ENCODE results near the gene COL4A1.

Gene COL4A1

GRCh38 chr13:110308656-110309359 is 1.9 kb upstream of the COL4A1 start:
- DNase-seq (ENCODE audit: low read depth) = no peak

DNA sequence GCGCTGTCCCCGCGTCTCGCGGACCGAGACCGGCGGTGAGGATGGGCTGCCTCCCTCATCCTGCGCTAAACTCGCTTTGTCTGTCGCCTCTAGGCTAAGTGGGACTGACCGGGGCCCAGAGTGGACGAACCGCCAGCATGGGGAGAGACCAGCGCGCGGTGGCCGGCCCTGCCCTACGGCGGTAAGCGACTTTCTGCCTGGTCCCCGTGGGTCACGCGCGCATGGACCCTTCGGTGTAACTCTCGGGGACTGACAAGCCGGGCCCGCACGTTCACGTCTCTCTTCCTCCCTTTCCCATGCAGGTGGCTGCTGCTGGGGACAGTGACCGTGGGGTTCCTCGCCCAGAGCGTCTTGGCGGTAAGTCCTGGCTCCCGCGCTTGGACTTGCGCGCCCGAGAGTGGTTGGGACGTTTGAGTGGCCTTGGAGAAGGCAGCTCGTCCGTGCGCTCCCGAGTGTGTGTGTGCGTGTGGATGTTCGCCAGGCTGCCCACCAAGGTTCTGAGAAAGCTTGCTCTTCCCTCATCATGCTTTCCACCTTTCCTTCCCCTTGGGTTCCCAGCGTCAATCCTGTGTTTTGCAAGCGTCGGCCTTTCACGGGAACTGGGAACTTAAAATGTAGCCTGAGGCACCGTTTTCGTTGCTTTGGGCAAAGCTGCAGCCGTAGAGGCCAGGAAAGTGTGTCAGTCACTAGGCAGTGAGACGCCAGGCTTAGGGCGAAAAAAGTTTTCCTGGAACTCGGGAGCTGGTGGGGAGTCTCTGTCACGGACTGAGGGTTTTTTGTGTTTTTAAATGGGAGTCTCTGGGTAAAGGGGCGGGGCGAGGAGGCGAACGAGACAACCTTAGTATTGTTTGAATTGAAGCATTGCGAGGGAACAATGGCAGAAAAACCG is 1.1 kb upstream of the COL4A1 start:
- DNase-seq (ENCODE audit: low read depth) = no peak

GRCh38 chr13:110306340-110306959 is 507 bp downstream of the COL4A1 start:
- no peak for DNase-seq (ENCODE audit: low read depth)

GRCh38 chr13:110305949-110306339 is 1.0 kb downstream of the COL4A1 start:
- no peak for DNase-seq (ENCODE audit: low read depth)

DNA sequence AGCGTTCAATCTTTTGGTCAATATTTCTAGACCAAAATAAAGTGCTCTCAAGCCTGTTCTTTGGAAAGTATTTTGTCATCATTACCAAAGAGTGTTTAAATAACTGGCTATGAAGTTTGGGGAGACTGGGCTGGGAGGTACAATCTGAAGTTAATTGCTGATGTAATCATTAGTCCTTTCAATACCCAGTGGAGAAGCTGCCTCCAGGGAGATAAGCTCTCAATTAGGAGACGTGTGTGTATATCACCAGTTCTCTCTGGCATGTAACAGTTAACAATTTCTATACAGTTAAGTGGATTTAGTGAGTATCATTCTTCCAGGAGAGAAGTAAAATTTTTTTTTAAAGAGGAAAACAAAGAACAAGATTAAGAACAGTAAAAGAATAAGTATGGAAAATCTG is 1.4 kb downstream of the COL4A1 start:
- DNase-seq (ENCODE audit: low read depth) = no peak

DNA sequence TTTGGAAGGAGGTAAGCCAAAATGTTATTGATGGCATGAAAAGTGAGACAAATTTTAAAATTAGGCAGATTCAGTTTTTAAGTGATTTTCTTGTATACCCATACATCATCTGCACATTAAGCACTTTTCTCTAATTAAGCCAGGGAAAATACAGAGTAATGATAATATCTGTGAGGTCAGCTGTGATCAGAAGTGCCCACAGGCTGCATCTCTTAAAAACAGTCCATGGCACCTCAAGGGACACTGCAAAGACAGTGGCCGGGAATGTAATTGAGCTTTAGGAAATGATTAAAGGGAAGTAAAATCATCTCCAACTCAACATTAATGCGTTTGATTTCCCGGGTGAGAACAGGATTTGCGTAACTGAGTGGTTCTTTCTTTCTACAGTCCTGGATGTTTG is 2.0 kb downstream of the COL4A1 start:
- DNase-seq (ENCODE audit: low read depth) = no peak

- DNase-seq (ENCODE audit: low read depth) = peak; percentile 86
Measured at GRCh38 chr13:110304256-110304655, 2.7 kb downstream of the COL4A1 start.

DNA sequence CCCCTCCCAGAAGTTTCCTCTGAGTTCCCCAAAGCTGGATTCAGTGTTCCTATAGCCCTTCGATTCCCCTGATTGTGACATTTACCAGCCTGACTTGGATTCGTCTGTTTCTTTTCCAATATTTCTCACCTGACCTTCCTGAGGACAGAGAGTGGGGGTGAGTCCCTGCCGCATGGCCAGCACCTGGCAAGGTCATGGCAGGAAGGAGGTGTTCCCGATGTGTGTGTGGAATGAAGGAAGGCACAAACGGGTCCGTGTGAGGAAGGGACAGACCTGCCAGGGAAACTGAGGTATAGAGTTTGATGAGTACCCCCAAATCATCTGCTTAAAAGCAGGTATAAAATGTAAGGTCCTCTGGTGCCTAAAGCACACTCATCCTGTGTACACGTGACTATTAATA is 3.3 kb downstream of the COL4A1 start:
- DNase-seq (ENCODE audit: low read depth) = no peak

GRCh38 chr13:110302997-110303396 is 4.0 kb downstream of the COL4A1 start:
- no peak for DNase-seq (ENCODE audit: low read depth)

- DNase-seq (ENCODE audit: low read depth) = no peak
Measured at GRCh38 chr13:110301606-110302553, 5.1 kb downstream of the COL4A1 start.

- no peak for DNase-seq (ENCODE audit: low read depth)
Measured at GRCh38 chr13:110301083-110301482, 5.9 kb downstream of the COL4A1 start.

DNA sequence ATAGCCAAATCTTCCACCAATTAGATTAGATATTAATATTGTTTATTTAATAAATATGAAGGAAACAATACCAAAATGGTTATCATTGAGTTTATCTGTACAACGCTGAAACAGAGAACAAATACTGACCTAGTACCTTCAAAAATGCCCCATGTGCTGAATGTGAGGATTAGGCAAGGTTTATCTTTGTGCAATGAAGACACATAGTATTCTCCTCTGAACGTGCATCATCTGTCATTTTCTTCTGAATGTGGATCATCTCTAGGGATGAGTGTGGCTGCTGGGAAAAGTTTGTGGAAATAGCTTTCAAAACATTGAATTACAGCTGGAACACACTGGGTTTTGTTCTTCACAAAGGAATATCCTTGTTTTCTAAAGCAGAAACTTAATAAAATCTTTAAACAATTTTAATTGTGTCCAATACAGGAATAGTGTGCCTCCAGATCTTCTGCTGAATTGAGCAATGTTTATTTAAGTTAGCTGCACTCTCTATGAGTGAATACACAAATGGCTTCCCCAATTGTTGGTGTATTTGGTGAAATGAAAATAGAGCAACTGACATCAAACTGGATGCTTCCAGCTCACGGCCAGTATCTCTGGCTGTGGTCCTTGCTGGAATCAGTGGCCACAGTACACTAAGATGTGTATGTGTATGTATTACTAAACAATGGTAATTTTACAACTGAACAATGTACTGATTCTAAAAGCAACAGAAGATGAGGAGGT is 6.7 kb downstream of the COL4A1 start:
- DNase-seq (ENCODE audit: low read depth) = no peak

- no peak for DNase-seq (ENCODE audit: low read depth)
Measured at GRCh38 chr13:110299283-110299840, 7.6 kb downstream of the COL4A1 start.

DNA sequence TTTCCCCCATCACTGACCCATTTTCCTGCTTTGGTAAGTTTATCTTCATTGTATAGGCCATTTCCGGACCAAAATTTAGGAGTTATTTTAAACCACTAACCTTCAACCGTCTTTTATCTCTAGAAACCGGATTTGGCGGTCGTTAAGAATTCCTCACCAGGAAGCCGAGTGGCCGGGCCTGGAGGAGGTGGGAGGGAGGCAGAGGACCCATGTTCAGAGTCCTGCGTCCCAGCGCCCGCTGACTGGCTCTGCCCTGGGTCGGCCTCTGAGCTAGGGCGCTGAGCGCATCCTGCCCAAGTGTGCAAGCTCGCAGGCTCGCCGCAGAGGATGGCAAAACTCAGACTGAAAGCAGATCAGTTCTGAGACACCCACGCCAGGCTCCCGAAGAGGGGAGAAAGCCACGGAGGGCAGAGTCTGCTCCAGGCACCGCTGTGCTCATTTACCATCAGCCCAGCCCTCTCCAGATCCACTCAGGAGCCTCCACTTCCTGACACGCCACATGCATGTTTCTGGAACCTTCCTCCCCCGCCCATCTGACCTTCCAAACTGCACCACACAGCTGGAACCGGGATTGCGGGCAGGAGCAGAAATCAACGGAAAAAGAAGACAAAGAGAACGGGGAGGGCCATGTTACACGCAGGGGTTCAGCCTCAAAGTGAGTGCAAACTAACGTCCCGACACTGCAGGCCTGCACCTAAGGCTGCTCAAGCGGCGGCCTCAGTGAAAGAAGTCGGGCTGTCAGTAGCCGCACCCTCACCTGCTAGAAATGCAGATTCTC is 8.3 kb downstream of the COL4A1 start:
- DNase-seq (ENCODE audit: low read depth) = no peak

DNA sequence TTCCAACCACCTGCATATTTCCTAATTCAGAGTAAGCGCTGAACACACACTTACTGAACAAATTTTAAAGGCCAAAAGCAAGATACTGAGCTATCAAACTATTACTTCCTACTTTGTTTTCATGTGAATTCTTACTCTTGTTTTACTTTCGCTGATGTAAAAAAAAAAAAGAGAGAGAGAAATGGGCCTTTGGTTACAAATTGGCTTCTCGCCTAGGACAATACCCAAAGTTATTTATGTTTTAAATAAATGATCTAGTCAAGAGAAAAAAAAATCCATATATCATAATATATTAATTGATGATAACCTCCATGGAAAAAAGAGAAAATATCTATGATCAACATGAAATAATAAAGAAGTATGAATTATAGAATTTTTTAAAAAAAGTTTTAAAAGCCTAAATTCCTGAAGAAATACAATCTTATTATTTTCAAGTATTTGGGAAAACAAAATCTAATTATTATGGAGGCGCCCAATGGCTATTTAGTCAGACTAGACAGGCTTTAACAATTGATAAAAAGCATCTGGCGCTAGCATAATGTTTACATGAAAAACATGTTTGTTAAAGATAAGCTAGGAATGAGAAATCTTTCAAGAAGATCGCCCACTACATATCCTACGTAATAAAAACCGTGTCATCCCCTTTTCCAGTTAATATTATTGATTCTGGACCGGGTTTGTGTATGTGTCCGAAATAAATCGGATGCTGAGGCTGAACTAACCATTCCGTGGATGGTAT is 9.0 kb downstream of the COL4A1 start:
- DNase-seq (ENCODE audit: low read depth) = no peak

DNA sequence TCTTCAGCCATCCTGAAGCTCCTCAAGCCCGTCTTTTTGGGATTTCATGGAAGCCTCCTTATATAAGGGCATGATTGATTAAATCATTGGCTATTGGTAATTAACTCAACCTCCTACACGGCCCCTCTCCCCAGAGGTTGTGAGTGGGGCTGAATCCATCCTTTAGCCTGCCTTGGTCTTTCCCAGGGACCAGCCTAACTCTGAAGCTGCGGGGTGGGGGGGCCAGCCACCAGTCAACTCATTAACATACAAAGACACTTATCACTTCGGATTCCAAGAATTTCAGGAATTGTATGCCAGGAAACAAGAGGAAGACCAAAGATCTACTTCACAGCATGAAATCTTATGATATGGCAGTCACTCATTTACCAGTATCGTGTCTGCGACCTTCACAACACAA is 9.9 kb downstream of the COL4A1 start:
- no peak for DNase-seq (ENCODE audit: low read depth)

DNA sequence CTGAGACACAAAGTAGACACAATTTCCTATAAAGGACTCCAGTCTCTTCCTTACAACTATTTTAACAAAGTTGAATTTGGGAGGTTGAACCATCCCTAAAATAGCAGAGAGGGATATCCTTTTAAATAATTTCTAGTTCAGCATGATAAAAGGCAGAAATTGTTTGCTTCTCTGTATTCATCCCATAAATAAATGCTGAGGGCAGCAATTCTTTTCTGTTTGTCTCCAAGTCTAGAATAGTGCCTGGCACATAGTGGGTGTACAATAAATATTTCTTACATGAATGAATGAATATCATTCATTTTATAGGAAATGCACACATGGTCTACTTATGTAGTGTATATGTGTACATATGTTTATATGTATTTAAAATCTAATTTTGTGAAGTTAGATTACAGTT is 12.3 kb downstream of the COL4A1 start:
- DNase-seq (ENCODE audit: low read depth) = no peak

GRCh38 chr13:110294146-110294545 is 12.8 kb downstream of the COL4A1 start:
- no peak for DNase-seq (ENCODE audit: low read depth)

GRCh38 chr13:110293649-110294048 is 13.3 kb downstream of the COL4A1 start:
- no peak for DNase-seq (ENCODE audit: low read depth)
